Mammary epithelial cell (primary cell): Measurements from ENCODE around the gene TUBA3D.
"Not testable (repeated sequence)": the region's sequence is repeated elsewhere in the genome, so short reads cannot be mapped to it uniquely, and the experiment has no call there.

Experiments
- CTCF ChIP-seq, 2 donors: IDR thresholded peaks in 1 of 2; conservative IDR thresholded peaks in 1 of 2; 2 replicates each; pipeline ENCODE4 v1.5.1; 2011 to 2012; ENCODE audit warnings: inconsistent platforms in 2 of 2, low read length in 2 of 2, mild to moderate bottlenecking in 2 of 2, control low read depth in 1 of 2, low read depth in 1 of 2; ENCODE audit not compliant: insufficient read depth in 1 of 2; ENCODE audit errors: extremely low read depth in 1 of 2
- EZH2 ChIP-seq: IDR thresholded peaks from 2 replicates; pipeline ENCODE4 v1.6.1; 2012; ENCODE audit warnings: low read length, inconsistent platforms, borderline replicate concordance

DNA sequence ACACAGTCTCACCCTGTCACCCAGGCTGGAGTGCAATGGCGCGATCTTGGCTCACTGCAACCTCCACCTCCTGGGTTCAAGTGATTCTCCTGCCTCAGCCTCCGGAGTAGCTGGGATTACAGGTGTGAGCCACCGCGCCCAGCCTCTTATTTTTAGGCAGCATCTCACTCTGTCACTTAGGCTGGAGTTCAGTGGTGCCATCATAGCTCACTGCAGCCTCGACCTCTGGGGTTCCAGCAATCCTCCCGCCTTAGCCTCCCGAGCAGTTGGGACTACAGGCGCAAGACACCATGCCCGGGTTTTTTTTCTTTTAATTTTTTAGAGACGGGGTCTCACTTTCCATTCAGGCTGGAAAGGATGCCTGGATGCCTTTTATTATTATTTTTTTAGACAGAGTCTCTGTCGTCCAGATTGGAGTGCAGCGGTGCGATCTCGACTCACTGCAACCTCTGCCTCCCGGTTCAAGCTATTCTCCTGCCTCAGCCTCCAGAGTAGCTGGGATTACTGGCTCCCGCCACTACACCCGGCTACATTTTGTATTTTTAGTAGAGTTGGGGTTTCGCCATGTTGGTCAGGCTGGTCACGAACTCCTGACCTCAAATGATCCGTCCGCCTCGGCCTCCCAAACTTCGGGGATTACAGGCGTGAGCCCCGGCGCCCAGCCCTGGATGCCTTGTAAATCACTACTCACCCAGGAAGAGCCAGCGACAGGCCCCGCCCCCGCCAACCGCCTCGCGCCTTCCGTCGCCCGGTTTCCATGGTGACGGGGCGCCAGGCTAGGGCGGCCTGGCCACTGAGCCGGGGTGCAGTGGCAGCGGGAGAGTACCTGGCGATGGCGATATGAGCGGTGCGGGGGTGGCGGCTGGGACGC lies 51.4 kb downstream of the TUBA3D start, which contains the start of gene CCDC74A:
- not testable (repeated sequence) for TF ChIP-seq CTCF (conservative IDR thresholded peaks at IDR 0.05 in 1 of 2, IDR thresholded peaks at IDR 0.05 in 1 of 2; ENCODE audit: extremely low read depth in 1 of 2, insufficient read depth in 1 of 2, low read depth in 1 of 2, low read length in 2 of 2); EZH2
